Spinal cord (tissue), 10 donors: Measurements from ENCODE around the gene MFF. TPM values are rescaled to one million over a fixed set of nuclear protein-coding genes. Genes with fewer than 3 reads are reported as not detected.
A peak's percentile ranks its signal among the peaks of the same experiment; 100 is the strongest.
"Not testable (repeated sequence)": the region's sequence is repeated elsewhere in the genome, so short reads cannot be mapped to it uniquely, and the experiment has no call there.

Source experiments
- DNase-seq, 6 donors: peaks; one replicate each; pipeline versions ENCODE4 v3.0.0 to v3.0.0-alpha.2; 2013 to 2015; ENCODE audit warnings: low spot score in 6 of 6, low read depth in 4 of 6
- H3K27ac ChIP-seq: one replicate; pipeline ENCODE4 v1.5.1; 2013; ENCODE audit warnings: low read depth, low read length, control low read depth
- H3K27me3 ChIP-seq: one replicate; pipeline ENCODE4 v1.6.1; 2013; ENCODE audit warnings: low read length; ENCODE audit not compliant: control insufficient read depth, insufficient read depth
- H3K36me3 ChIP-seq: one replicate; pipeline ENCODE4 v1.6.1; 2013; ENCODE audit warnings: low read length; ENCODE audit not compliant: control insufficient read depth, insufficient read depth
- H3K4me1 ChIP-seq: one replicate; pipeline ENCODE4 v1.6.1; 2013; ENCODE audit warnings: low read length; ENCODE audit not compliant: control insufficient read depth, insufficient read depth
- H3K4me3 ChIP-seq: one replicate; pipeline ENCODE4 v1.5.1; 2013; ENCODE audit warnings: low read depth, low read length, control low read depth
- H3K9me3 ChIP-seq: one replicate; pipeline ENCODE4 v1.6.1; 2013; ENCODE audit warnings: low read length; ENCODE audit not compliant: control insufficient read depth, insufficient read depth
- WGBS: methylation state at CpG from one replicate; pipeline ENCODE4 v1.1.5; 2013; ENCODE audit warnings: missing lambda C conversion rate; ENCODE audit not compliant: insufficient coverage; 5-methylcytosine and 5-hydroxymethylcytosine counted together
- polyA plus RNA-seq, 2 donors: library from polyadenylated mRNA; unstranded; fragments of 120-200 nt; gene quantifications; one replicate each; pipeline ENCODE4 v1.2.1, GENCODE V29; 2013; ENCODE audit not compliant: insufficient read length in 2 of 2
- total RNA-seq, 2 donors: library from RNA; depleted of rRNA in 1 of 2; stranded (reverse); fragments of 120-200 nt in 1 of 2; fragments of >200 nt in 1 of 2; gene quantifications; one replicate each; pipeline versions ENCODE4 v1.2.3 to v1.2.4, GENCODE V29; 2013 to 2014
- donor health status: healthy.

The MFF gene
- total and polyA plus RNA-seq, 4 donors = 103 to 175 (median 133) TPM

- no peaks in the 10 kb centered on the region for H3K36me3 ChIP-seq
- 100% methylated on average over 1 of the region's 7 CpGs for WGBS
Measured at GRCh38 chr2:227347117-227347516, 22.1 kb downstream of the MFF start.

DNA sequence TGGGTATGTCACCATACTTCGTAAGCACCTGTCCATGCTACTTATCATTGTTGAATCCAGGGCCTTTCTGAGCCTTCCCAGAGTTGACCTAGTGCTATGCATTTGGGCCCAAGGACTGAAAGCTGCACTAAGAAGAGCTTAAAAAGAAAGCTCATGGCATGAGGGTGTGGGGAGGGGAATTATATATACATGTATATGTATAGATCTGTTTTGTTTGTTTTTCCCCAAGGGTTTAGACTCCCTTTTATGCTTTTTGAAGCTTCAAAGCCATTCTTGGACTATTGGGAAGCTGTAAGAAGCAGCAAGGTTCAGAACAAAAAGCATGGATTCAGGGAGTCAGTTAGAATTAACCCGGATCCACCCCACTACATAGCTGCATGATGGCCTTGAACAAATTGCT lies 23.3 kb downstream of the MFF start:
- no peaks in the 10 kb centered on the region for H3K27me3 ChIP-seq
- H3K4me1 ChIP-seq = no peaks in the 10 kb centered on the region
- no peaks in the 10 kb centered on the region for H3K9me3 ChIP-seq
- 100% methylated on average over 1 of the region's 2 CpGs for WGBS
- no peak overlapping the region for H3K4me3 ChIP-seq
- no peaks in the 10 kb centered on the region for H3K36me3 ChIP-seq
- no peak overlapping the region for H3K27ac ChIP-seq
- no peak for DNase-seq

More at GRCh38 chr2:227347117-227347516, 22.1 kb downstream of the MFF start:
- H3K4me1 ChIP-seq = no peaks in the 10 kb centered on the region
- H3K27ac ChIP-seq = no peak overlapping the region
- no peaks in the 10 kb centered on the region for H3K9me3 ChIP-seq
- H3K4me3 ChIP-seq = no peak overlapping the region
- no peaks in the 10 kb centered on the region for H3K27me3 ChIP-seq
- no peak for DNase-seq

- Histone ChIP-seq H3K36me3 (no peaks in the 10 kb centered on the region), H3K9me3 (no peaks in the 10 kb centered on the region), H3K4me1 (no peaks in the 10 kb centered on the region), H3K27ac (no peak overlapping the region), H3K27me3 (no peaks in the 10 kb centered on the region), H3K4me3 (no peak overlapping the region)
- WGBS = no CpG with 5 or more reads among the region's 7 CpGs
- no peak for DNase-seq
Measured at GRCh38 chr2:227349989-227350612, 25.1 kb downstream of the MFF start.

DNA sequence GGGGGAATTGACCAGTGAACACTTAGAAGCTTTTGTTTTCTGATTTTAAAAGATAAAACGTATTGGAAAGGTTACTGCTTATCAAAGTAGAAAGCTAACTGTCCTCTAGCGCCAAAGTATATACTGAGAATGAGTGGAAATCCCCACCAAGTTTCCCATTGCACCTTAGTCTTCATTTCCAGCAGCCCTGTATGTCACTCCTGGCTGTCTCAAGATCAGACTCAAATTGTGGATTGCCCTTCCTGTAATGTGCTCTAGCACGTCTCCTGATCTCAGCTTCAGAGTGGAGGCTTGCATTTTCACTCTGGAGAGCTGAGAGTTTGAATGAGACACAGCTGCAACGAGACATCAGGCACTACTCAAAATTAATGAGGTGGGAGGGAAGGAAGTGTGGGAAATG lies 26.6 kb downstream of the MFF start:
- WGBS = 79% methylated on average over 3 of the region's 4 CpGs
- Histone ChIP-seq H3K27me3 (no peaks in the 10 kb centered on the region), H3K27ac (no peak overlapping the region), H3K36me3 (peaks cover 3% of the 10 kb centered on the region), H3K4me1 (no peaks in the 10 kb centered on the region), H3K9me3 (no peaks in the 10 kb centered on the region), H3K4me3 (no peak overlapping the region)
- no peak for DNase-seq

- Histone ChIP-seq H3K27me3 (no peaks in the 10 kb centered on the region), H3K27ac (no peak overlapping the region)
- 90% methylated on average over 2 of the region's 5 CpGs for WGBS
Measured at GRCh38 chr2:227360351-227360750, 35.3 kb downstream of the MFF start.

DNA sequence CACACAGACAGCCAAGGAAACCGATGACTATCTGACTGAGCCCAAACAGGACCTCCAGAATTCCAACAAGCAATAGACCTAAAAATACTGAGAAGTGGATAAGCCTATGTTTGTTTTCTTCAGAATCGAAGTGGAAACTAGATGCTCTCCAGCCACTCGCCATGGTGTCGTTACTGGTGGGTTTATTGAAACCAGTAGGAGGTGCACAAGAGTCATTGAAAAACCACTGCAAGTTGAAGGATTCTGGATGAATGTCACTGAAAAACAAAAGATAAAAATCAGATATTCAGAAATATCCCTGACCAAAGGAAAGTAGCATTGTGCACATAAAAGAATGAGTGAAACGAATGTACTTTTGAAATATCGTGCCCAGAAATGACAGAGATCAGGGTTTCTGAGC lies 38.7 kb downstream of the MFF start:
- Histone ChIP-seq H3K4me3 (no peak overlapping the region), H3K27me3 (no peaks in the 10 kb centered on the region), H3K27ac (no peak overlapping the region), H3K9me3 (no peaks in the 10 kb centered on the region), H3K36me3 (peaks cover 3% of the 10 kb centered on the region), H3K4me1 (no peaks in the 10 kb centered on the region)
- DNase-seq = no peak
- 76% methylated on average over 3 of the region's 6 CpGs for WGBS

More at GRCh38 chr2:227360351-227360750, 35.3 kb downstream of the MFF start:
- no peak overlapping the region for H3K4me3 ChIP-seq
- peaks cover 15% of the 10 kb centered on the region for H3K36me3 ChIP-seq
- H3K4me1 ChIP-seq = no peaks in the 10 kb centered on the region
- no peak for DNase-seq
- H3K9me3 ChIP-seq = no peaks in the 10 kb centered on the region

DNA sequence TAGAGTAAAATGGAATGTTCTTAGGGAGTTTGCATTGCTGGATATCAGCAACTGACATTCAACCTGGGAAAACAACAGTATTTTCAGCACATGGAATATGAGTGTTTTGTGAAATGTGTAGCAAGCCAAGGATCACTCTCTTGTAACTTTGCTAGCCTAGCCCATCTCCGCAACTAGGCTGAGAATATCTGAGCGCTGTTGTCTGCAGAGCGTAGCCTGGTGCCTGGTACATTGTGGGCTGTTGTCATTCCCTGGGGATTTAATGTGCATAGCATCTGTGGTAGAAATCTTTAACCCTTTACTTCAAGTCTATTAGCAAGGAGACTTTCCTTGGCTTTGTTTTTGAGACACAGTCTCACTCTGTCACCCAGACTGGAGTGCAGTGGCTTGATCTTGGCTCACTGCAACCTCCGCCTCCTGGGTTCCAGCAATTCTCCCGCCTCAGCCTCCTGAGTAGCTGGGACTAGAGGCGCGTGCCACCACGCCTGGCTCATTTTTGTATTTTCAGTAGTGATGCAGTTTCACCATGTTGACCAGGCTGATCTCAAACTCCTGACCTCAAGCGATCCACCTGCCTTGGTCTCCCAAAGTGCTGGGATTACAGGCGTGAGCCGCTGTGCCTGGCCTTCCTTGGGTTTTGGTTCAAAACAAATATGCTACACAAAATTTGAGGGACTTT lies 39.7 kb downstream of the MFF start:
- H3K4me3 ChIP-seq, H3K27ac ChIP-seq: not testable (repeated sequence)

GRCh38 chr2:227365833-227366232 lies 40.8 kb downstream of the MFF start:
- Histone ChIP-seq H3K4me3 (no peak overlapping the region), H3K36me3 (no peaks in the 10 kb centered on the region), H3K27me3 (no peaks in the 10 kb centered on the region), H3K4me1 (no peaks in the 10 kb centered on the region), H3K9me3 (no peaks in the 10 kb centered on the region), H3K27ac (no peak overlapping the region)
- DNase-seq = no peak
- WGBS = no CpG with 5 or more reads among the region's 3 CpGs

More for the DNA sequence above, 39.7 kb downstream of the MFF start:
- H3K27me3 ChIP-seq, H3K4me1 ChIP-seq, H3K9me3 ChIP-seq, H3K36me3 ChIP-seq: not testable (repeated sequence)
- DNase-seq = peak in 1 of 6 donors; percentile 19
- WGBS = 100% methylated on average over 5 of the region's 11 CpGs

DNA sequence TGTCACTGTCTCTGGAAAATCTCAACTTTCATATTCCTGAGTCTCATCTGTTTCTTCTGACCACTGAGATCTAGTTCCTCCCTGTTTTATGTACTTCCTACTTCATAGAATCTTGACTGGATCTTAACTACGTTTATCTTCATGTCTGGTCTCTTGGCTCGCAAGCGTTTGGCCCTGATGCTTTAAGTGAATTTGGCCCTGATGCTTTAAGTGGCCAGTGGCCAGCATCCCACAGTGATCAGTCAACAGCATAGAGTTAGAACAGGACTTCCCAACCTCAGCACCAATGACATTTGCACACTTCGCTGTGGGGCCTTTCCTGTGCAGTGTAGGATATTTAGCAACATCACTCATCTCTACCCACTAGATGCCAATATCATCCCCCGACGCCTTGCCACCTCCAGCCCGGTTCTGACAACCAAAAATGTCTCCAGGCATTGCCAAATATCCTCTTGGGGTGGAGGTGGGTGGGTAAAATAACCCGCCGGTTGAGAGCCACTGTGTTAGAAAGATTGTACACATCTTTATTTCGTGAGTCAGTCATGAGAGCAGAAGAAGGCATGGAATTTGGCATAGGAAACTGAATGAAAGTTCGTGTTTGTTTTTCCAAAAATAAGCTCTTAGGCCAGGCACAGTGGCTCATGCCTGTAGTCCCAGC lies 41.8 kb downstream of the MFF start:
- Histone ChIP-seq H3K36me3 (no peaks in the 10 kb centered on the region), H3K9me3 (no peaks in the 10 kb centered on the region), H3K4me1 (no peaks in the 10 kb centered on the region), H3K27ac (no peak overlapping the region), H3K27me3 (no peaks in the 10 kb centered on the region), H3K4me3 (no peak overlapping the region)
- WGBS = 78% methylated on average over 4 of the region's 11 CpGs
- DNase-seq = peak in 1 of 6 donors; percentile 44

DNA sequence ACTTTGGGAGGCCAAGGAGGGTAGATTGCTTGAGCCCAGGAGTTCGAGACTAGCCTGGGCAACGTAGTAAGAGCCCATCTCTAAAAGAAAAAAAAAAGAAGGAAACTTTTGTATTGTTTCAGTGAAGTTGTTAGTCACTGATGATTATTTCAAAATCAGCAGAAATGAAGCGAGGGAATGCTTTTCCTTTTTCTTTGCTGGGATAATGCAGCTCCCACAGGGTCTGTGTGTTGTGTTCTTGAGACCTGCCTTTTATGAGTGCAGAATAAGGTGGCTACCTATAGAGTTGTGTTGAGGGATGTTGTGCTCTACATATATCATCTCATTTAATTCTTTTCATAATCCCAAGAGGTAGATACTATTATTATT lies 42.4 kb downstream of the MFF start:
- no peaks in the 10 kb centered on the region for H3K36me3 ChIP-seq
- WGBS = 100% methylated on average over 3 of the region's 3 CpGs
- H3K27me3 ChIP-seq = no peaks in the 10 kb centered on the region
- no peak overlapping the region for H3K4me3 ChIP-seq
- H3K4me1 ChIP-seq = no peaks in the 10 kb centered on the region
- DNase-seq = no peak
- no peaks in the 10 kb centered on the region for H3K9me3 ChIP-seq
- H3K27ac ChIP-seq = no peak overlapping the region
